ENCODE data around the gene NRF1. TPM values are rescaled to one million over a fixed set of nuclear protein-coding genes. Genes with fewer than 3 reads are reported as not detected.

NRF1 gene
- total RNA-seq, 1 experiment from 2014 or later: 19.3 TPM

GRCh38 chr7:129783584-129783919 lies 172.0 kb downstream of the NRF1 start:
- Histone ChIP-seq H3K14ac (ENCODE audit: insufficient read depth, low read length) (no peak overlapping the region), H3K9me3 (ENCODE audit: control insufficient read depth, low read depth, low read length) (no peaks in the 10 kb centered on the region), H3K23ac (ENCODE audit: insufficient read length, low read depth, low read length) (no peak overlapping the region), H3K23me2 (ENCODE audit: insufficient read length, low read depth, low read length, poor library complexity, severe bottlenecking) (peaks cover 27% of the 10 kb centered on the region), H3K4me1 (ENCODE audit: insufficient read depth, low read length) (peaks cover 8% of the 10 kb centered on the region; the same call in 1 of the 2 replicates), H2BK15ac (ENCODE audit: low read depth, low read length) (no peak overlapping the region), H3K9ac (ENCODE audit: extremely low read depth, insufficient read length, low read length) (no peak overlapping the region), H4K5ac (ENCODE audit: insufficient read length, low read depth, low read length) (no peak overlapping the region), H2BK5ac (ENCODE audit: insufficient read length, low read length) (no peak overlapping the region), H3K56ac (ENCODE audit: insufficient read length, low read depth, low read length) (no peak overlapping the region), H3K27ac (ENCODE audit: insufficient read length, low read depth, low read length) (no peak overlapping the region), H3T11ph (ENCODE audit: low read length) (no peak overlapping the region), H4K20me1 (ENCODE audit: control insufficient read depth, insufficient read depth, insufficient read length) (peaks cover 4% of the 10 kb centered on the region), H2BK120ac (ENCODE audit: low read depth, low read length, poor library complexity, severe bottlenecking) (no peak overlapping the region), H2BK12ac (ENCODE audit: insufficient read length, low read depth, low read length) (no peak overlapping the region), H3K27me3 (ENCODE audit: insufficient read depth, low read length) (peaks cover 76% of the 10 kb centered on the region), H2AK5ac (ENCODE audit: insufficient read length, low read length) (no peak overlapping the region), H3K79me2 (ENCODE audit: insufficient read depth, low read length) (no peaks in the 10 kb centered on the region), H3K79me1 (ENCODE audit: insufficient read depth, low read depth, low read length, poor library complexity, severe bottlenecking) (no peaks in the 10 kb centered on the region), H4K8ac (replicated peaks; ENCODE audit: insufficient read length, low read depth, low read length) (no peak overlapping the region), H4K91ac (ENCODE audit: insufficient read length, low read depth, low read length) (no peak overlapping the region), H2AFZ (ENCODE audit: low read length) (no peak overlapping the region), H2BK20ac (ENCODE audit: low read depth, low read length, poor library complexity, severe bottlenecking) (no peak overlapping the region), H3K18ac (ENCODE audit: insufficient read length, low read depth, low read length) (no peak overlapping the region), H3K4me2 (ENCODE audit: insufficient read depth, insufficient read length, low read length) (no peak overlapping the region), H3K4ac (ENCODE audit: low read depth, low read length) (no peak overlapping the region)
- peaks cover 84% of the 10 kb centered on the region for H3K27me3 Mint-ChIP-seq (ENCODE audit: low read depth)
- H3K27ac Mint-ChIP-seq: no peak overlapping the region
- peak overlapping the region in 1 of 2 experiments; percentile 48; a peak in 2 of 5 replicates for H3K4me3 Mint-ChIP-seq
- no peak for DNase-seq
- H3K4me1 Mint-ChIP-seq: peaks cover 31 to 48% of the 10 kb centered on the region in 2 experiments
- peaks cover 0 to 6% of the 10 kb centered on the region in 2 experiments; a peak in 1 of 5 replicates for H3K9me3 Mint-ChIP-seq
- no peak for TF ChIP-seq CTCF (conservative IDR thresholded peaks at IDR 0.05)
- WGBS (ENCODE audit: extremely low coverage, insufficient read length, low lambda C conversion rate): no CpG with 5 or more reads among the region's 10 CpGs
- H3K36me3 Mint-ChIP-seq (ENCODE audit: insufficient read depth in 1 of 3, low read depth in 3 of 3): peaks cover 0 to 3% (median 0%) of the 10 kb centered on the region in 3 experiments; a peak in 1 of 7 replicates
